GM18868 (cell line): Measurements from ENCODE around the gene PRPH.
A peak's percentile ranks its signal among the peaks of the same experiment; 100 is the strongest.
"Not testable (repeated sequence)": the region's sequence is repeated elsewhere in the genome, so short reads cannot be mapped to it uniquely, and the experiment has no call there.

Source experiments
- ATAC-seq: cut with Tn5 transposase; IDR thresholded peaks from one replicate; pipeline ENCODE4 v1.9.1; 2021; ENCODE audit warnings: mild to moderate bottlenecking, moderate library complexity; ENCODE audit not compliant: unreplicated experiment

PRPH gene

GRCh38 chr12:49295082-49295936, at the start of gene PRPH:
PRPH (plus strand) TSS chr12:49295147; CDS start chr12:49295201, 54 bp downstream.
- no peak for ATAC-seq

- no peak for ATAC-seq
Observed at GRCh38 chr12:49251357-49251756, 43.6 kb upstream of the PRPH start.

- no peak for ATAC-seq
Observed at GRCh38 chr12:49253033-49253623, 41.8 kb upstream of the PRPH start.

- ATAC-seq: not testable (repeated sequence)
Observed at GRCh38 chr12:49255456-49255855, 39.5 kb upstream of the PRPH start.

GRCh38 chr12:49255857-49256637, 38.9 kb upstream of the PRPH start:
- ATAC-seq: no peak

- not testable (repeated sequence) for ATAC-seq
Observed at GRCh38 chr12:49257508-49258184, 37.3 kb upstream of the PRPH start.

GRCh38 chr12:49259452-49259851, 35.5 kb upstream of the PRPH start:
- no peak for ATAC-seq

GRCh38 chr12:49260166-49260565, 34.8 kb upstream of the PRPH start:
- no peak for ATAC-seq

GRCh38 chr12:49260571-49261363, 34.2 kb upstream of the PRPH start:
- ATAC-seq: no peak

- no peak for ATAC-seq
Observed at GRCh38 chr12:49261721-49262120, 33.2 kb upstream of the PRPH start.

GRCh38 chr12:49263400-49263763, 31.6 kb upstream of the PRPH start:
- no peak for ATAC-seq

- peak; percentile 29 for ATAC-seq
Observed at GRCh38 chr12:49264466-49264872, 30.5 kb upstream of the PRPH start.

GRCh38 chr12:49264873-49265792, 29.8 kb upstream of the PRPH start, which contains the start of gene TUBA1C:
TUBA1C (plus strand) TSS chr12:49265082; CDS start chr12:49265182, 100 bp downstream.
- ATAC-seq: peak; percentile 89

GRCh38 chr12:49269191-49269590, 25.8 kb upstream of the PRPH start:
- ATAC-seq: not testable (repeated sequence)

GRCh38 chr12:49272790-49273725, 21.9 kb upstream of the PRPH start:
- no peak for ATAC-seq

GRCh38 chr12:49273726-49274395, 21.1 kb upstream of the PRPH start:
- ATAC-seq: no peak

GRCh38 chr12:49274396-49275069, 20.4 kb upstream of the PRPH start:
- no peak for ATAC-seq
